22Rv1 (cell line): Measurements from ENCODE around the gene EMX1.
A peak's percentile ranks its signal among the peaks of the same experiment; 100 is the strongest.

Experiments
- H3K27ac ChIP-seq: fragments of 450-650 bp; 2 replicates; pipeline ENCODE4 v1.5.1; 2017
- CTCF ChIP-seq: fragments of 450-650 bp; IDR thresholded peaks from 2 replicates; pipeline ENCODE4 v1.5.1; 2017; ENCODE audit warnings: mild to moderate bottlenecking
- ZFX ChIP-seq: fragments of 450-650 bp; IDR thresholded peaks from 2 replicates; pipeline ENCODE4 v1.6.1; 2017; ENCODE audit warnings: antibody characterized with exemption, borderline replicate concordance

EMX1 gene

GRCh38 chr2:72887740-72888437, 29.4 kb upstream of the EMX1 start:
- peak overlapping the region; percentile 97 for H3K27ac ChIP-seq

GRCh38 chr2:72888438-72889202, 28.7 kb upstream of the EMX1 start:
- peak overlapping the region; percentile 97; the same call in 1 of the 2 replicates for H3K27ac ChIP-seq
- TF ChIP-seq ZFX (no peak), CTCF (no peak)

More at GRCh38 chr2:72887740-72888437, 29.4 kb upstream of the EMX1 start:
- TF ChIP-seq CTCF (peak; percentile 97), ZFX (no peak)

- TF ChIP-seq ZFX = no peak
- TF ChIP-seq CTCF = no peak
- no peak overlapping the region for H3K27ac ChIP-seq
Measured at GRCh38 chr2:72889991-72890390, 27.3 kb upstream of the EMX1 start.

GRCh38 chr2:72891091-72891818, 26.1 kb upstream of the EMX1 start:
- TF ChIP-seq CTCF (no peak), ZFX (no peak)
- no peak overlapping the region for H3K27ac ChIP-seq

GRCh38 chr2:72892506-72893173, 24.7 kb upstream of the EMX1 start:
- H3K27ac ChIP-seq = no peak overlapping the region
- TF ChIP-seq CTCF = peak; percentile 87
- TF ChIP-seq ZFX = no peak

GRCh38 chr2:72893594-72894319, 23.6 kb upstream of the EMX1 start:
- H3K27ac ChIP-seq = no peak overlapping the region

More at GRCh38 chr2:72893594-72894319, 23.6 kb upstream of the EMX1 start:
- TF ChIP-seq CTCF (peak; percentile 58), ZFX (no peak)
